VCaP (cell line): ENCODE results near the gene USP27X.

Experiments
- H3K27ac ChIP-seq: fragments of 450-650 bp; 2 replicates; pipeline ENCODE4 v1.5.1; 2017
- CTCF ChIP-seq: fragments of 450-650 bp; conservative IDR thresholded peaks from 2 replicates; pipeline ENCODE4 v1.5.1; 2017; ENCODE audit warnings: mild to moderate bottlenecking, moderate library complexity

USP27X gene

DNA sequence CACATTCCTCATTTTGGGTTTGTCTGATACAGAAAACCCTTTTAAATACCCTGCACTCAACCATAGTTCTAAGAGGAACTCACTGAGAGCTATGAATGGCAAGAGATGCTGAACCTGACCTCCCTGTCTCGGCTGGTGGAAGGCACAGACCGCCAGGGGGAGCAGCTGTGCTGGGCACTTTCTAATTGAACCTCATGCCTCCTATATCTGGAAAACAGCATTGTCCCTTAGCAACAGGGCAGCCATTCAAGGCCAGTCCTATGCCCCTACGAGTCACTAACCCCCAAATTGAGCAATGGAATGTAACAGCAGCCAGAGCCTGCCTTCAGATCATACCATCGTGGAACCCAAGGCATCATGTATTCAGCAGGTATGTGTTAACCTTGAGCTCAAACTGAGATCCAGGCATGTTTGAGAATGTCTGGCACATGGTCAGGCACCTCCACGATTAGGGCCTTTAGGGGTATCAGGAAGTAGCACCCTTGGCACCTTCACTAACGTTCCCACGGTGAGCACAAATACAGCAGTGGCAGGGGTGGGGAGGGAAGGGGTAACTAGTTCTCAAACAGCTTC is 5.1 kb downstream of the USP27X start:
- no peak overlapping the region for H3K27ac ChIP-seq
- TF ChIP-seq CTCF: peak; percentile 72

DNA sequence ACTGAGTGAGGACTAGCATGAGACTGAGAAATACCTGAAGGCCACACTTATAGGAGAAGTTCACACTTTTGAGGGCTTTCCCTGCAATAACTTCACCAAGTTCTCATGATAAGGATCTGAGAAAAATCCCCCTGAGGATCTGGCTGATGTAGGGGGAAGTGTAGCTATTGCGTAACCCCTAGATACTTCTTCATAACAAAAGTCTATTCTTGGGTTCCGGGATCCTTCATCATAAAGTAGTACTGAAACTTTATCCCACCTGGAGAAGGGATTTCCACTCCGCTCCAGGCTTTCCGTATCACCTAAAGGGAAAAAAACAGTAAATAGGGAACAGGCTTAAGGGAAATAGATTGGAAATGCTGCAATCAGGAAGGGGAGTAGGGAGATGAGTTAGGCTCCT is 13.3 kb downstream of the USP27X start:
- TF ChIP-seq CTCF: no peak
- H3K27ac ChIP-seq: no peak overlapping the region

- H3K27ac ChIP-seq: no peak overlapping the region
- no peak for TF ChIP-seq CTCF
Measured at GRCh38 chrX:49896951-49897350, 17.7 kb downstream of the USP27X start.

DNA sequence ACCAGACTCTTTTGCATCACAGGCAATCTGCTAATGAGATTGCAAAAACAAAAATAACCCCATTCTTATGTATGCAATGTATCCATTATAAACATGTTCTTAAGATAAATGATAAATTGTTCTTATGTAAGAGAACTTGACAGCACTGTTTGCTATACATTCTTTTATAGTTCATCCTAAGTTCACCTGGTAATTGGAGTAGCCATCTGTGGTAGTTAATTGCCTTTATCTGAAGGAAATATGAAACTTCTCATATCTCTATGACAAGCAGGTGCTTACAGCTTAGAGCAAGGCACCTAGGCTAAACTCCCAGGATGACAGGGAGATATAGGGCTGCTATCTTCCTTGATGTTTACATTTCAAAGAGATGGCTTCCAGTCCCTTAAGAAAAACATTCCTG is 21.8 kb downstream of the USP27X start:
- no peak overlapping the region; the same call in 1 of the 2 replicates for H3K27ac ChIP-seq
- TF ChIP-seq CTCF: no peak

DNA sequence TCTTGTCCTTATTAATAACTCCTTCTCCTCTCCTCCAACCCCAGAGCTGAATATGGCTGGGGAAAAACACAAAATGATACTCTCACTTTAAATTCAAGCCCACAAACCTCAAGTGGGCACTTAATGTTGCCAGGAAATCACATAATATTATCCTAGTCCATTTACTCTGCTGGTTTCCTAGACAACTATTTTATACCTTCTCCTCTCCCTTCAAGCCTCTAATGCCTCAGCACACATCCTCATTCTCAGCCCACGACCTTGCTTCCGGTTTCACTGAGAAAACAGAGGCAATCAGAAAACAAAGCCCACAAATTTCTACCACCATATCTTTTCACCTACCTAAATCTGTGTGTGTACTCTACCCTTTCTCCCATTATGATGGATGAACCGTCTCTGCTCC is 31.1 kb downstream of the USP27X start:
- TF ChIP-seq CTCF: no peak
- no peak overlapping the region for H3K27ac ChIP-seq

DNA sequence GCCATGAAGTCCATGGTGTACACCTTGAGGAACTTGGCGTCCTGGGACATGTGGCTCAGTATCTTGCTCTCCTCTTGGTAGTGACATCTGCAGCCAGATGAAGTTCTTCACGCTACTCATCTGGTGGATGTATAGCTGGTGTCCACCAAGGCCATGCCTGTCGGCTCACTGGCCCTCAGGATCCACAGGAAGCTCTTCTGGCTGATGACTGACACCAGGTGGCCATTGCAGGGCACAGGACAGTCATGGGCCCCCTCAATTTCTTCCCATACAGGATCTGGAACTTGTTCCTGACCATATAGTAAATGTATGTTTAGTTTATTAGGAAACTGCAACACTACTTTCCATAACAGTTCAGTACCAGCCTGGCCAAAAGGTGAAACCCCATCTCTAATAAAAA is 32.8 kb downstream of the USP27X start:
- no peak for TF ChIP-seq CTCF
- no peak overlapping the region for H3K27ac ChIP-seq

- TF ChIP-seq CTCF: no peak
- H3K27ac ChIP-seq: no peak overlapping the region
Measured at GRCh38 chrX:49912861-49913260, 33.6 kb downstream of the USP27X start.
